SK-N-SH treated with all-trans-retinoic acid at 6 μM for 48 hours (cell line): ENCODE measurements around the gene DCK.
"Not testable (repeated sequence)": the region's sequence is repeated elsewhere in the genome, so short reads cannot be mapped to it uniquely, and the experiment has no call there.

Source experiments
- ATAC-seq: fragments of 200-7000 bp; cut with Tn5 transposase; 3 replicates; pipeline ENCODE4 v1.9.1; 2020; ENCODE audit warnings: mild to moderate bottlenecking, moderate library complexity
- ARNTL ChIP-seq: fragments of 450-650 bp; formaldehyde crosslinking; IDR thresholded peaks from 2 replicates; pipeline ENCODE4 v1.5.0; 2020; ENCODE audit warnings: low read depth, mild to moderate bottlenecking, moderate library complexity, borderline replicate concordance
- BACH2 ChIP-seq: fragments of 250-450 bp; sonication (Bioruptor Pico); IDR thresholded peaks from 2 replicates; pipeline ENCODE4 v1.9.0; 2021; ENCODE audit warnings: mild to moderate bottlenecking, borderline replicate concordance
- CREB5 ChIP-seq: fragments of 250-450 bp; sonication (Bioruptor Pico); IDR thresholded peaks from 2 replicates; pipeline ENCODE4 v1.5.1; 2020; ENCODE audit warnings: low read depth, mild to moderate bottlenecking, moderate library complexity
- CSDC2 ChIP-seq: fragments of 250-450 bp; sonication (Bioruptor Pico); IDR thresholded peaks from 2 replicates; pipeline ENCODE4 v1.5.0; 2020; ENCODE audit warnings: mild to moderate bottlenecking, moderate library complexity
- ESRRG ChIP-seq: fragments of 250-450 bp; sonication (Bioruptor Pico); IDR thresholded peaks from 2 replicates; pipeline ENCODE4 v1.6.1; 2021; ENCODE audit warnings: mild to moderate bottlenecking
- ISL1 ChIP-seq: fragments of 250-450 bp; sonication (Bioruptor Pico); IDR thresholded peaks from 2 replicates; pipeline ENCODE4 v2.1.2; 2022; ENCODE audit warnings: mild to moderate bottlenecking, moderate library complexity
- OSR1 ChIP-seq: fragments of 250-450 bp; sonication (Bioruptor Pico); IDR thresholded peaks from 2 replicates; pipeline ENCODE4 v1.8.0; 2022; ENCODE audit warnings: moderate library complexity, mild to moderate bottlenecking, inconsistent platforms
- PATZ1 ChIP-seq: fragments of 250-450 bp; sonication (Bioruptor Pico); IDR thresholded peaks from 2 replicates; pipeline ENCODE4 v1.8.0; 2020; ENCODE audit warnings: mild to moderate bottlenecking, moderate library complexity, borderline replicate concordance
- PPARA ChIP-seq: fragments of 250-450 bp; sonication (Bioruptor Pico); IDR thresholded peaks from 2 replicates; pipeline ENCODE4 v1.5.0; 2020; ENCODE audit warnings: mild to moderate bottlenecking, borderline replicate concordance
- RARB ChIP-seq: fragments of 250-450 bp; sonication (Bioruptor Pico); IDR thresholded peaks from 2 replicates; pipeline ENCODE4 v1.8.0; 2021; ENCODE audit warnings: mild to moderate bottlenecking, moderate library complexity
- SNAI2 ChIP-seq: fragments of 250-450 bp; sonication (Bioruptor Pico); IDR thresholded peaks from 2 replicates; pipeline ENCODE4 v1.5.0; 2020; ENCODE audit warnings: mild to moderate bottlenecking, moderate library complexity
- TCF4 ChIP-seq: fragments of 250-450 bp; sonication (Bioruptor Pico); IDR thresholded peaks from 2 replicates; pipeline ENCODE4 v1.8.0; 2021; ENCODE audit warnings: mild to moderate bottlenecking, moderate library complexity, borderline replicate concordance
- TOX ChIP-seq: fragments of 250-450 bp; sonication (Bioruptor Pico); IDR thresholded peaks from 2 replicates; pipeline ENCODE4 v1.8.0; 2021; ENCODE audit warnings: mild to moderate bottlenecking, moderate library complexity, borderline replicate concordance
- TSHZ2 ChIP-seq: fragments of 250-450 bp; sonication (Bioruptor Pico); IDR thresholded peaks from 2 replicates; pipeline ENCODE4 v1.5.0; 2020; ENCODE audit warnings: mild to moderate bottlenecking, moderate library complexity
- ZC3H10 ChIP-seq: fragments of 250-450 bp; sonication (Bioruptor Pico); IDR thresholded peaks from 2 replicates; pipeline ENCODE4 v1.5.1; 2021; ENCODE audit warnings: mild to moderate bottlenecking, moderate library complexity
- ZNF565 ChIP-seq: fragments of 450-650 bp; formaldehyde crosslinking; conservative IDR thresholded peaks from 2 replicates; pipeline ENCODE4 v1.5.0; 2020; ENCODE audit warnings: low read depth, mild to moderate bottlenecking, moderate library complexity
- TF ChIP-seq, protein P1 (sequence below): fragments of 250-450 bp; sonication (Bioruptor Pico); IDR thresholded peaks from 2 replicates; pipeline ENCODE4 v1.8.0; 2021; ENCODE audit warnings: low read depth, mild to moderate bottlenecking, moderate library complexity, borderline replicate concordance

DCK gene

DNA sequence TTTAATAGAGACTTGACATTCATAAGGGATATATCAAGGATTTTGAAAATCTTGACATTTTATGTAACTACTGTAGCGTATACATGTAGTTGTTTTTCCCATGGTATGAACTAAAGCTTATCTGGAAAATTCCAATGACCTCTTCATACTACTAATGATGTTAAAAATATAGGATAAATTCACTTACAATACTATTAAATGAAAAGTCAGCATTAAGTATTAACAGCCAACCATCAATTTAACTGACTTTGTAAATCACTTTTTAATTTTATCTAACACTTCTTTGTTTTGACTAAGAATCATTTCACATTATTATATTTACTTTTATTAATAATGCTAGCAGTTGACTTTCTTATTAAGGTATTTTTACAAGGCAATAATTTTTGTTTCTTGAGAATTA lies 34.2 kb downstream of the DCK start:
- ATAC-seq = no peak
- TF ChIP-seq, protein P1, sequence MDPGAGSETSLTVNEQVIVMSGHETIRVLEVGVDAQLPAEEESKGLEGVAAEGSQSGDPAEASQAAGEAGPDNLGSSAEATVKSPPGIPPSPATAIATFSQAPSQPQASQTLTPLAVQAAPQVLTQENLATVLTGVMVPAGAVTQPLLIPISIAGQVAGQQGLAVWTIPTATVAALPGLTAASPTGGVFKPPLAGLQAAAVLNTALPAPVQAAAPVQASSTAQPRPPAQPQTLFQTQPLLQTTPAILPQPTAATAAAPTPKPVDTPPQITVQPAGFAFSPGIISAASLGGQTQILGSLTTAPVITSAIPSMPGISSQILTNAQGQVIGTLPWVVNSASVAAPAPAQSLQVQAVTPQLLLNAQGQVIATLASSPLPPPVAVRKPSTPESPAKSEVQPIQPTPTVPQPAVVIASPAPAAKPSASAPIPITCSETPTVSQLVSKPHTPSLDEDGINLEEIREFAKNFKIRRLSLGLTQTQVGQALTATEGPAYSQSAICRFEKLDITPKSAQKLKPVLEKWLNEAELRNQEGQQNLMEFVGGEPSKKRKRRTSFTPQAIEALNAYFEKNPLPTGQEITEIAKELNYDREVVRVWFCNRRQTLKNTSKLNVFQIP (CRISPR knock-in tag) = no peak
- no peak for TF ChIP-seq TCF4

DNA sequence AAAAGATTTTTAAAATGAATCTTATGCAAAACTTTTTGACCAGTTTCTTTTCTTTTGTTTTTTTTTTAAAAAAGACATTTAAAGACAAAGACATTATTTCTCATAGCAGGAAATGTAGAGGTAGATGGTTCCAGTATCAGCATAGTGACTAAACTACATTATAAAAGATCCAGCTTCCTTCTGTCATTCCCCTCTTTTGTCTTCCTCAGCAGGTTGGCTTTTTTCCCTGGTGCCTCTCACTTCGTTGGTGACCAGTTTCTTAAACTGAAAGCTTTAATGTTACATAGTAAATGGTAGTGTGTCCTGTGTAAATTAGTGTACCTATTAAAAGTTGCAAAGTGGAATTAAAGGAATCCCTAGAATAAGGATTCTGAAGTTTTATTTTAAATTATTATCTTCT lies 36.1 kb downstream of the DCK start:
- ATAC-seq = no peak
- TF ChIP-seq, protein P1 (CRISPR knock-in tag) = no peak
- TF ChIP-seq ISL1 (CRISPR knock-in tag) (no peak), SNAI2 (no peak), TOX (CRISPR knock-in tag) (no peak), ESRRG (CRISPR knock-in tag) (no peak)

- not testable (repeated sequence) for ATAC-seq
These were observed 38.7 kb downstream of the DCK start for GRCh38 chr4:71032106-71032505.

DNA sequence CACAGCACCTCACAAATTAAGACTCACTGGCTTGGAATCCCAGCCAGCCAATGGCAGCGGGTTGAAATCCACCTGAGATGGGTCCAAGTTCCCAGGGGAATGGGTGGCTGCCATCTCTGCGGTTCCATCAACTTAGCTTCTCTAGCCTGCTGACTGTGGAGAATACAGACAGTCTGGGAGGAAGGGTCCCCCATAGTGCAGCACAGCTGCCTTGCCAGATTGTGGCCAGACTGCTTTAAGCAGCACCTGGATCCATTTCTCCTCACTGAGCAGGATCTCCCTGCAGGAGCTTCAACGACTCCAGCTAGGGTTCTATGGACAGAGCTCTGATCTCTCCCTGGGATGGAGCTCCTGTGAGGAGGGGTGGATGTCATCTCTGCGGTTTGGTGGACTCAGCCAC lies 51.8 kb downstream of the DCK start:
- ATAC-seq = no peak
- TF ChIP-seq ARNTL (CRISPR knock-in tag) (no peak), ESRRG (CRISPR knock-in tag) (no peak), ZC3H10 (CRISPR knock-in tag) (no peak), TSHZ2 (CRISPR knock-in tag) (no peak), PATZ1 (no peak), TCF4 (no peak), ISL1 (CRISPR knock-in tag) (no peak), BACH2 (CRISPR knock-in tag) (no peak), RARB (CRISPR knock-in tag) (no peak), SNAI2 (no peak), CREB5 (CRISPR knock-in tag) (no peak), OSR1 (no peak), ZNF565 (CRISPR knock-in tag) (no peak), CSDC2 (CRISPR knock-in tag) (no peak), PPARA (CRISPR knock-in tag) (no peak)
- TF ChIP-seq, protein P1 (CRISPR knock-in tag) = no peak
